Endometrial microvascular endothelial cells (primary cell): ENCODE data around the gene BMPER. TPM values are rescaled to one million over a fixed set of nuclear protein-coding genes. Genes with fewer than 3 reads are reported as not detected.

ENCODE experiments used
- in situ Hi-C: cut with HindIII; loops from 2 replicates; pipeline ENCODE4 v1.10.0; 2017; ENCODE audit warnings: low sequenced_read_pairs, low pct_unique_long_range_greater_than_20kb; ENCODE audit errors: inconsistent ontology term
- total RNA-seq: library from RNA; depleted of rRNA; stranded (reverse); fragments of >200 nt; gene quantifications from one replicate; pipeline ENCODE4 v1.2.3, GENCODE V29; 2015; ENCODE audit errors: inconsistent ontology term

Gene BMPER
- total RNA-seq, 1 donor from 2014 or later: not detected

DNA sequence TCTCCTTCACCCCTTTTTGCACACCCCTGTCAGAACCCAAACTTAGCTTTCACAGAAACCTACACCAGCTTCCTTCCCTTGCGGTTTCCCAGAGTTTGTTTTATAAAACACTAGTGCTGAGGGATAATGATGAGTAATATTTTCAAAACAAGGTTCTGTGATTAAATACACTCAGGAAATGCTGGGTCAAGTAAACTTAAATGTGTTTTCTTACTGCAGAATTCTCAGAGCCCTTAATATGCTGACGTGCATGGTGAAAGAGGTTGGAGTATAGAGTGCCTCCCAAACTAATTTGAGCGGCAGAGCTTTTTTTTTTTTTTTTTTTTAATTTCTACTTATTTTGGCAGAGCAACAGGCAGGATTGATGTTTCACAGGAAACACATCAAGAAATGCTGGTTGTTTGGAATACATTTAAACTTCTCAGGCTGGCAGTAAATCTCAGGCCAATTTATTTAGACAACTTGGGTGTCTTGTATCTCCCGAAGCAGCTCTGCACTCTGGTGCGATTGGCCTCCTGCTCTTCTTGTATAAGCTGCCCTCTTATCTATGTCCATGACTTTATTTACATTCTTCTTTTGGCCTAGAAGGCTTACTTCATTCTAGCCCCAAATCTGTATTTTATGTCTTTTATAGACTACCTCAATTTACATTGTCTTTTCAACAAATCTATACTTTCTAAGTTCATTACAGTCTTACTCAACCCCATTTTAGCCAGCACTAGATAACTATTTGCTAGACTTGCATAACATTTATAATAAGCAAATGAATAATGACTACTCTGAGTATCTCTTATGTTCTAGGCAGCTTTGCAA is 165.4 kb downstream of the BMPER start:
- in situ Hi-C loops: no loop called here

DNA sequence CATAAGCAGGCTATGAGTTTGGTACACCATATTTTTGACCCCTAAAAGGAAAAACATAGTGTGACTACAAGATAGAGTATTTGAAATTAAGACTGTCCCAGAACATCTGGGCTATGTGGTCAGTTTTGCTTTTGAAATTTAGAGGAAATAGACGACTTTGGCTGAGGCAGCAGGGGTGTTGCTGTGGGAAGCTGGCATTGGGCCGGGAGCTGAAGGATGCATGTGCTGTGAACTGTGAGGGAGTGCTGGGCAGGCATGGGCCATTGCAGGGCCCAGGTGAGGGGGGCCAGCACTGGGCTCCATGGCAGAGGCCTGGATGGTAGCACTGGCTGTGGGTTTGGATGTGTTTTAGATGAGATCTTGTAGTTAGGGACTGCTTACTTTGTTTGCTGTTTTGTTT is 168.3 kb downstream of the BMPER start:
- in situ Hi-C loops: no loop called here

DNA sequence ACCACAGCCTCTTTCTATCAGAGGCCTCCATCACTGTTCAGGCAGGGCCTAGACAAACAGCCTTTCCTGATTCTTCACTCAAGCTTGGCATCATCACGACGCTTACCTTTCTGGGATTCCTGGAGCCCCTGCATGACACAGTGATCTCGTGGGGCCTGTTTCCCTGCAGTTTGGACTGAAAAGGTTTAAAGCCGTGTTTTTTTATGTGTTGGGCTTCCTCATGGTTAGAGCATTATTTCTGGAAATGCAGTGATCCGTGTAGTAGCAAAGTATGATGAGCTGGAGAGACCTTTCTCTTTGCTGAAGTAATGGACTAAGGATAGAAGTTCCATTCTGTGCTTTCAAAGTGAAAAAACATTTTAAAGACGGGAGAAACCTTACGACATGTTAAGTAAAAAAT is 169.1 kb downstream of the BMPER start:
- in situ Hi-C loops: no loop called here

DNA sequence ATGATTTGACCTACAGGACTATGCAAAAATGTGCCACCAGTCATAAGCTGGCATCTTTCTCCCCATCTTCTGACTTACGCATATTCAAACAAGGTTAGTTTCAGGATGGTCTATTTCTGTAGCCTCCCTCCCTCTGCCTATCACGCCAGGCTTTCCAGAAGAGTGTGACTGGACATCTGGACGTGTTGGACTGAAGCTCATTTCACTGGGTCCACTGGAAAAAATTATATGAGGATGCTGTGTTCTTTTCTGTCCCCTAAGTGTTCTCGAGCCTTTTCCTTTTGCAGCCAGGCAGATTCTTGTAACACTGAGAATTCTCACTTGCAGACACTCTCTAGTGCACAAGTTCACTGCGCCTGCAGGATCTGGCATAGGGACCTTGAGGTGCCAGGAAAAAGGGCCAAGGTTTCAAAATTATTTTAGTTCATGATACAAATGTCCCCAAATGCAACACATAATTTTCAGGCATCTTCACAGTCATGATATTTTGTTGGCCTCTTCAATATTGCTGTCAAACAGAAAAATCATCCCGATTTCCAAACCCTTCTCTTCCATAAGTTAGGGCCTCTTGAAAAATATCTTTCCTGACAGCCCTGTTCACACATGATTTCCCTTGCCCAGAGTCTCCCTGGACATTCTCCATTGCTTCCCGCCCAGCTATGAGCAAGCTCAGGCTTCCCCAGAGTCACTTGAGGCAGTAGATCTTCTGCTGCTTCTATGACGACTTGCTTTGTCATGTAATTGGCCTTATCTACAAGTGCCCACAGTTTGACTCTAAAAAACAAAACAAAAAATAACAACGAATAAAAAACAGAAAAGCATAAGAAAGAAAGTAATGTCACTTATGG is 170.4 kb downstream of the BMPER start:
- in situ Hi-C loops: no loop called here

DNA sequence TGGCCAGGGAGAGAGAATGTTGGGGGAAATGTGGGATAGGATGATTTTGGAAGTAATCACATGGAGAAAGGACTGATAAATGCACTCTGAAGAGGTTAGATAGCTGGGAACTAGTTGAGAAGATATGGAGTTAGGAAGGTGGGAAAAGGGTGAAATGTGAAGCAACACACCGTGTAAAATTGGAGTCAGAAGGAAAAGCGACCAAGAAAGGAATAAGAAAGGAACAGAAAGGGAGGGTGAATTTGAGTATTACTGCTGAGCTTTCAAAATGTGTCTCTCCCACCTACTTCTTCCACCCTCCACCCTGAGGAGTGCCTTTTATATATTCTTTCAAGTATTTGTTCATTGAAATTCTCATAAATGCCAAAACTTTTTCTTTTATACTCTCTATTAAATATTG is 171.8 kb downstream of the BMPER start:
- in situ Hi-C loops: no loop called here

DNA sequence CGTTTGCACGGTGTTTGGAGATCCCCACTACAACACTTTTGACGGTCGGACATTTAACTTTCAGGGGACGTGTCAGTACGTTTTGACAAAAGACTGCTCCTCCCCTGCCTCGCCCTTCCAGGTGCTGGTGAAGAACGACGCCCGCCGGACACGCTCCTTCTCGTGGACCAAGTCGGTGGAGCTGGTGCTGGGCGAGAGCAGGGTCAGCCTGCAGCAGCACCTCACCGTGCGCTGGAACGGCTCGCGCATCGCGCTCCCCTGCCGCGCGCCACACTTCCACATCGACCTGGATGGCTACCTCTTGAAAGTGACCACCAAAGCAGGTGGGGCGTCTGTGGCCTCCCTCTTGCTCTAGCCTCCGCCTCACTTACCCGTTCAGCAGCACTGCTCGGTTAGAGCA is 173.5 kb downstream of the BMPER start:
- in situ Hi-C loops: no loop called here

DNA sequence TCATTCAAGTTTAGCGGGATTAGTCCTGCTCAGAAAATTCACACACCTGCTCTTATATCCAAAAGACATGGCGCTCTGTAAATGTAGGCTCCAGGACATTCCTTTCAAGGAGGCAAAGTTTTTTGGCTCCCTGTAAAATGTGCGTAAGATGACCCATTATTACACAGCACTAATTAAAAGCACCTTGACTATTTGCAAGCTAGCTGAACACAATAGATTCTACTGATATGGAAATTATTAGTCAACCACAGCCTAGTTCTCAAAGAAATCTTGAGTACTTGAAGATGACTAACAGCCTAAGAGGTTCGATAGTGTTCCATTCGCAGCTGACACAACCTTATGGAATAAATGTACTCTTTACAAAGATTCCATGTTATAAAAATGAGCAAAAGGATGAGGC is 175.2 kb downstream of the BMPER start:
- in situ Hi-C loops: no loop called here

DNA sequence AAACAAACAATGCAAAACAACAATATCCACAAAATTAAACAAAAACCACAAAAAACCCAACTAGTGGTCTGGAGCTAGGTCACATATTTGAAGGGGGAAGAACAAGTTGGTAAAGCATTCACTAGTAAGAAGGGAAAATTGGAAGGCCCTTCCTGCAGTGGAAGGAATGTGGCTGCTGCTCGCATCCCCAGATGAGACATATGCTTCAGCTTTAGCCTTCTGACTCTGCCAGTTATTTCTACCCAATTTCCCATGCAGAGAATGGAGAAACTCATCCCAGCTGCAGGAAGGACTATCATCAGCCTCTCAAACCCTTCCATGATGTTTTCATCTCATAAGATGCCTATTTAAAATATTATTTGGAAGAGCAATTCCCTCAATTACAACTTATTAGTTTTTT is 176.6 kb downstream of the BMPER start:
- in situ Hi-C loops: no loop called here

DNA sequence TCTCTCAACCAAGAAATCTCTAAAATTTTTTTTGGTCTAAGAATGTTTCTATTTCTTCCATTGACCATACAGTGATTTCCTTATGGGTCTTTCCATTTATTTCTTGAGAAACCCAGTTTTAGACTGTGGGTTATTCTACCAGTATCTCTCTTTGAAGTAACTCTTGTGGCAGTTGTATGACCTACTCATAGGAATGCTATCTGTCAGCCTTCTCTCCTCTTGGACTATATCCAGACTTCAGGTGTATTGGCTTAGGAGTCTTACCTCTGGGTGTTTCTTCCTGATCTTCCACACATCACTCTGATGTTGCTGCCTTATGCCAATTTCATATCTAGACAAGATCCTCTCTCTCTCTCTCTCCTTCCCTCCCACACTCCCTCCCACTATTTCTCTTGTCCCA is 178.1 kb downstream of the BMPER start:
- in situ Hi-C loops: no loop called here

DNA sequence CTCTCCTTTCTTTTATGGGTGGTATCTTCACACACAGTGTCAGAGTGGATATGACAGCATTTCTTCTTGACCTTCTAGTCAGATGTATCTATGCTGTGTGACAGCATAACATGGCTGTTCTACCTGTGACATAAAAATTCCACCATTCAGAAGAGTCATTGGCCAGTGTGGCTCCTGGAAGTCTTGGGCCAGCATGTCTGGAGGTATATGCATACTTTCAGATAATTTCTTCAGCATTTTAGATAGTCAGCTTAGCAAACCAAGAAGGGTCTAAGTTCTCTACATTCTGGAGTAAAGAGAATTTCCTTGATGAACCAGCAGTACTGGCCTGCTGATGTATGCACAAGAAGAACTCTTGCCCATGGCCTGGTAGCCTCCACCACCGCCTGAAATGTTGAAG is 179.3 kb downstream of the BMPER start:
- in situ Hi-C loops: no loop called here

DNA sequence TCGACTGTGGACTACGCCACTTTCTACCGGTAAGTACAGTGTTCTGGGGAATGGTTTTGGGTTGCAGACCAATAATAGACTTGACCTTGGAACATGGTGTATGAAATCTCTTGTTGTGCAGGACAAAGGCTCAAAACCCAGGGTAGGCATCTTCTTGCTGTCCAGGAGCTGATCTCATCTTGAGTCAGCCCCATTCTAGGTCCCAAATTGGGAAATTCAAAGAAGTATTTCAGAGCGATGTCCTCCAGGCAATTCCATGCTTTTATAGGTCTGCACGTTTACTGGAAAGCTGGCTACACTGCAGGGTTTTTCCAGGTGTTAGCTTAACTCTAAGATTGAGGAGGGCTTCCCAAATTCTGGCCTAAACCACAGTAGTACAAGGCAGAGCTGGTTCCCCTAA is 180.7 kb downstream of the BMPER start:
- in situ Hi-C loops: no loop called here

DNA sequence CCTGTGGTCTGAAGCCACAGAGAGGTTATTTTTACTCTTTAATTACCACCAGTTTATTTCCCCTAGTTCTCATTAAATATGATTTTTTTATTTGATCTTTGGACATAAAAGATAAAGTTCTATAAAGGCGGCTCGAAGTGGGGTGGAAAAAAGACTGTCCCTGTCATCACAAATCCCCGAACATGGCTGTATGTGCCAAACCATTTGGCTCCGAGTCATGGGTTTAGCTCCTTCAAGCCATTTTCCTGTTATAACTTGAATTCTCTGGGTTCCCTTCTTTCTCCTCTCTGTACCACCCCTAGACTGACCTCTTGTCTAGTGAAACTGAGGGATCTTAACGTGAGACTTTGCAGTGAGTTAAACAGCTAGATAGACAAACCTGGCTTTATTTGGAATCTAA is 181.6 kb downstream of the BMPER start:
- in situ Hi-C loops: no loop called here

DNA sequence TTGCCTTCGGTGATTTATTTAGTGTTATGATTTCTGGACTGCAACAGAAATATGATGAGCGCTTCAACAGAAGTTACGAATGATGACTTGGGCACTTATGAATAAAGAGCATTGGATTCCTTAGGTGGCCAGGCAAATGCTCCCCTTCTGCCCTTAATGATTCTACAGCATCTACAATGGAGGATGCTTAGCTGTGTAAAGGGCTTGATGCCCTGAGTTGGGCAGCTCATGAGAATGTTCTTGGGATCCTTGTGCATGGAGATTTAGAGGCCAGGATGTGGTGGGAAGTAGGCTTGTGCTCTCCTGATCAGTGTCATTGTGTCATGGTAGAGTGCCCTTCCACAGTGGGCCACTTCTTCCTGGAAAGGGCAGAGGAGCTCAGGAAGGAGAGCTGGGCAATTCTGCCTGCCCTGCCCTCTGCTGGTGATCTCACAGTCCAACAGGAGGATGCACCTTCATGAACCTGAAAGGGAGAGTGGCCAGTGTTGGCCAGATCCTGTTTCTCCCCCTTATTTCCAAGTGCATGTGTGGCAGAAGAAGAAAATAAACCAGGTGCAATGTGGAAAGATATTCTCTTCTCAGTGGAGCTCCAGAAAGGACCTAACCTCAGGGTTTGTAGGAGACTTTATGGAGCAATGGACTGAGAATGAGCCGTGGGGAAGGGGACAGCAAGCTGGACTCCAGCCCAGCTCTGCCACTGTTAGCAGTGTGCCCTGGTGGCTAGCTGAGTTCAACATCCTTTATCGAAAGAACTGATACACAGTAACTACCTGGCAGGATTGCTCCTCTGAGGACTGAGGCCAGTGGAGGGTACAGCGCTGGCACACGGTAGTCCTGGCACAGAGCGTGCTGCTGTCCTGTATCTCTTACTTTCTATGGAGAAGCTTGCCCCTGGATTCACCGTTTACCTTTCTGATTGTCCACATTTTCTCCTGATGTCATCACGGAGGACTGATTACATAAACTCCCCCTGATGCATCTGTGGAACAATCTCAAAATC is 182.9 kb downstream of the BMPER start:
- in situ Hi-C loops: no loop called here

DNA sequence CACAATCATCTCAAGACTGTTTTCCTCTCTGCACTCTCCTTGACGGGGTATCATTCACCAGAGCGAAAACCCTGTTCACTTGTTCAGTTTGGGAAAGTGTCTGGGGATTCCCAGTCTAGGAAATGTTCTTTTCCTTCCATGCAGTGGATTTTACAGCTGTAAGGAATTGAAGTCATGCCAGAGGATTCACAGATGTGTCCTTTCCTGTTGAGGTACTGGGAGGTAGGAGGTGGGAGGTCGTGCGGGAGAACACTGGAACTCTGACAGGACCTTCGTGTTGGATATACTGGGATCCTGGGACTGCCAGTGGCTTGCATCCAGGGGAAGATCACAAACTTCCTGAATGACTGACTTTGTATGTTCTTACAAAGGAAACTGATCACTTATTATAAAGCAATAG is 185.5 kb downstream of the BMPER start:
- in situ Hi-C loops: no loop called here

DNA sequence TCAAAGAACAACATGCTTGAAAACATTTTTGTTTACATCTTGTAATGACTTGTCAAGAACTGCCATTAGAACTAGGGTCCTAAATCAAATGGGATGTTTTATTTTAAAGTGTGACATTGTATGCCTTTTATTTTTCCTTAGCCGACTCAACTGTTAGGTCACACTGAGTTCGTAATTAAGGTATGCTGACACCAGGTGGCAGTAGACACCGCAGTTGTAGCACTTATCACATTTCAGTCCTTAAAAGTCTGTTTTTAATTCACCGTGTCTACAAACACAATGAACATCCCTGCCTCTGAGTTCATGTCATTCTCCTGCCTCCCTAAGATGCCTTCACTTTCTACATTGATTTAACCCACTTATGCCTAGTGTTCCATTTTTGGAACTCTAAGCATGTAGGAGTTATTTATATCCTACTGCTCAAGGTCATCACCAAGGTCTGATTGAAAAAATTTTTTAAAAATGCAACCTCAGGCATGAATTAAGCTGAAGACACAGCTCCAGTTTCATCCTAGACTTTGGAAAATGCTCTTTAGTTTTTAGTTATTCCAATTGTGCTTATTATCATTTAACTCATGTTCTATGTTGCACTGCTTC is 186.1 kb downstream of the BMPER start:
- in situ Hi-C loops: no loop called here

DNA sequence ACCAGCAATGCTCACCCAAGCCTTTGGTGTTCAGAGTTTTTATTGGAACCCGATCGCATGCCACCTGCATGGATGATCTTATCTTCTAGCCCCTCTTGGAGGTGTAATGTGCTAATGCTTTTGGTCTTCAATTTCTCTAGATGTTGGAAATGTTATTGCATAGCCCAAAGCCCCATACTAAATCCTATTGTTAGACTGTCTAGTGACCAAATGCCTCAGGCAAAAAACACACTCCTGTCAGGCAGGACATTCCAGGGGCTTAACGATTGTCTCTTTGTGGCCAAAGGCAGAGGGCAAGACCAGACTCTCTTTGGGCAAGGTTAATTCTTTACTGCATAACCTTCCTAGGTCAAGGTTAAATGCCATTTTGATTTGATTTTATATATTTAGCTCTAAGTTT is 187.9 kb downstream of the BMPER start:
- in situ Hi-C loops: no loop called here

DNA sequence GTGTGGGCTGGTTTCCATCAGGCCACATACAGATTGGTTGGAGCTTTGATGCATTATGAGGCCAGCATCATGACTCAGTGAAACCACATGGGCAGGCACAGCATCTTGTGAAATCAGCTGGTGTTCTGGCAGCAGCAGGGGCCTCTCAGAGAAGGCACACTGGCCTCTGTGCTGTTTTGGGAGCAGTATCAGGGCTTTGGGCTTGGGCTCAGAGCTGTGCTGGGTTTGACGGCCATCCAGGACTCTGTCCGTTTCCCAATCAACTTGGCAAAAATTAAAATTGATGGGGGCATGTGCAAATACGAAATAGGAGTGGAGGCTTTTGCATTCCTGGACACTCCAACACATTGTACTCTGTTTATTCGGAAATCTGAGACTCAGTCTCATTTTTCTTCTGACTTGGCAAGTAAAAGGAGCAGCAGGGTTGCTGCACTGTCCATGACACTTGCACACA is 190.9 kb downstream of the BMPER start:
- in situ Hi-C loops: no loop called here

DNA sequence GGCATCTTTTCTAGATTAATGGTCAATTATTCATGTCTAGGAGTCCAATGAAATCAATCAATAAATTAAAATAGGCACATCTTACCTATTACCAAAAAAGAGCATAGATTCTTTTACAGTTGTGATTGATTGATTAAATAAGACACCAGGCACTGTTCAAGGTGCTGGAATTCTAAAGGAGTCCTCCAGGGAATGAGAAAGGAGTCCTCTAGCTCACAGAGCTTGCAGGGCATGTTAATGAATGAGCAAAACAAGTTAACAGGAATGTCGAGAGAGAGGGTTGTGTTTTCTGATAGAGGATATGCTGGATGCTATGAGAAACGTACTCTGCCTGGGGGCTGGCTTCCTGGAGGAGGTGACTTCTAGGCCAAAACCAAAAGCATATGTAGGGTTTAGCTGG is 191.4 kb downstream of the BMPER start:
- in situ Hi-C loops: no loop called here

DNA sequence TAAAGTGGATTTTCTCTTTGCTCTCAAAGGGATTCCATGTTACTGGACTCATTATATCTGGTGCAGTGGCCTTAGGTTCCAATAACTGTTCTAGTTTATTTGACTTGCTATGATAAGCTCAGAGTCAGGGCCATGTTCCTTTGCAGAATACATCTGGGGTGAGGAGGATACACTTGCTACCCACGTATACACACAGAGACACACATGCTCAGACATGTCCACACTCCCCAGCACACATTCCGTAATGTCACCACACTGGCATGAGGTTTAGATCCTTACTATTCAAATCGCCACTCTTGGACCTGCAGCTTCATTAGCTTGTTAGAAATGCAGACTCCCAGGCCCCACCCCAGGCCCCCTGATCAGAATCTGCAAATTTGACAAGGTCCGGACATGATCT is 195.3 kb downstream of the BMPER start:
- in situ Hi-C loops: no loop called here
